ENCODE results near the gene TMEM87B.

DNA sequence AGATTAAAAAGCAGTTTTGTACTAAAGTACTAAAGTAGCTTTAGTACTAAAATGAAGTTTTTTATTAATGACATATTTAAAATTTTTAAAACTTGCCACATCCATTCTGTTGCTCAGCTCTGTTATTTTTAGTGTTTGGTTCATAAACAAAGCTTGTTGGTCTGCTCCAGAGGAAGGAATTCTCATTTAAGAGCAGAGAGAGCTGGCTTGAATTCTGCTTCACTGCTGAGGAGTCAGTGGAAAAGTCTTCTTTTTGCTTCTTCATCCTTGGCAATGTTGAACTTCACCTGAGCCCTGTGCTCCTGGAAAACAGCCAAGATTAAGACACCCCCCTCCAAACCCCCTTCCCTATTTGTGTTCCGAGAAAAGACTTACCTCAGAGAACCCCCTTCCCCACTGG, 40.6 kb downstream of the TMEM87B start:
- TF ChIP-seq, protein P1, sequence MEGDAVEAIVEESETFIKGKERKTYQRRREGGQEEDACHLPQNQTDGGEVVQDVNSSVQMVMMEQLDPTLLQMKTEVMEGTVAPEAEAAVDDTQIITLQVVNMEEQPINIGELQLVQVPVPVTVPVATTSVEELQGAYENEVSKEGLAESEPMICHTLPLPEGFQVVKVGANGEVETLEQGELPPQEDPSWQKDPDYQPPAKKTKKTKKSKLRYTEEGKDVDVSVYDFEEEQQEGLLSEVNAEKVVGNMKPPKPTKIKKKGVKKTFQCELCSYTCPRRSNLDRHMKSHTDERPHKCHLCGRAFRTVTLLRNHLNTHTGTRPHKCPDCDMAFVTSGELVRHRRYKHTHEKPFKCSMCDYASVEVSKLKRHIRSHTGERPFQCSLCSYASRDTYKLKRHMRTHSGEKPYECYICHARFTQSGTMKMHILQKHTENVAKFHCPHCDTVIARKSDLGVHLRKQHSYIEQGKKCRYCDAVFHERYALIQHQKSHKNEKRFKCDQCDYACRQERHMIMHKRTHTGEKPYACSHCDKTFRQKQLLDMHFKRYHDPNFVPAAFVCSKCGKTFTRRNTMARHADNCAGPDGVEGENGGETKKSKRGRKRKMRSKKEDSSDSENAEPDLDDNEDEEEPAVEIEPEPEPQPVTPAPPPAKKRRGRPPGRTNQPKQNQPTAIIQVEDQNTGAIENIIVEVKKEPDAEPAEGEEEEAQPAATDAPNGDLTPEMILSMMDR (IDR thresholded peaks at IDR 0.05): no peak
- no peak for TF ChIP-seq POLR2A (IDR thresholded peaks at IDR 0.05)

Measured in adrenal gland (tissue), 5 donors.